Adipose tissue (tissue), 3 donors: Measurements from ENCODE around the gene ADSS1. TPM values are rescaled to one million over a fixed set of nuclear protein-coding genes. Genes with fewer than 3 reads are reported as not detected.

Experiments used
- H3K27ac ChIP-seq: one replicate; pipeline ENCODE4 v1.5.1; 2013; ENCODE audit warnings: low read depth, low read length
- WGBS, 3 donors: extraction: QIAGEN DNeasy Blood & Tissue Kit; methylation state at CpG; one replicate each; pipeline ENCODE4 v1.1.7; 2013; 5-methylcytosine and 5-hydroxymethylcytosine counted together
- polyA plus RNA-seq, 3 donors: library from polyadenylated mRNA; stranded (reverse); fragments of 200-250 nt; gene quantifications; one replicate each; pipeline ENCODE4 v1.2.3, GENCODE V29; 2013
- donor health status: healthy with polysubstance abuse.
- donor health status: Bipolar disorder and iron deficiency.
- donor health status: healthy.

ADSS1 gene
- polyA plus RNA-seq, 3 donors: 4.3 to 13.6 (median 12.6) TPM

- 84 to 89% (median 85%) methylated on average over 16 to 18 of the region's 18 CpGs for WGBS, 3 donors
- no peak overlapping the region for H3K27ac ChIP-seq
Observed at GRCh38 chr14:104709387-104710039, 14.5 kb upstream of the ADSS1 start.

- 90 to 92% (median 91%) methylated on average over 29 to 34 of the region's 34 CpGs for WGBS, 3 donors
- H3K27ac ChIP-seq: no peak overlapping the region
Observed at GRCh38 chr14:104710071-104710735, 13.8 kb upstream of the ADSS1 start.

GRCh38 chr14:104712881-104713734 is 10.9 kb upstream of the ADSS1 start:
- 84 to 92% (median 88%) methylated on average over 35 to 40 of the region's 40 CpGs for WGBS, 3 donors
- no peak overlapping the region for H3K27ac ChIP-seq

GRCh38 chr14:104714066-104714465 is 10.0 kb upstream of the ADSS1 start:
- 93 to 96% (median 94%) methylated on average over 16 of the region's 16 CpGs for WGBS, 3 donors
- no peak overlapping the region for H3K27ac ChIP-seq

GRCh38 chr14:104714681-104715080 is 9.3 kb upstream of the ADSS1 start:
- H3K27ac ChIP-seq: no peak overlapping the region
- 92 to 96% (median 93%) methylated on average over 29 to 31 of the region's 31 CpGs for WGBS, 3 donors

- H3K27ac ChIP-seq: no peak overlapping the region
- 83 to 90% (median 87%) methylated on average over 18 of the region's 18 CpGs for WGBS, 3 donors
Observed at GRCh38 chr14:104715416-104715815, 8.6 kb upstream of the ADSS1 start.

- no peak overlapping the region for H3K27ac ChIP-seq
- WGBS, 3 donors: 91 to 95% (median 92%) methylated on average over 12 of the region's 12 CpGs
Observed at GRCh38 chr14:104715871-104716270, 8.2 kb upstream of the ADSS1 start.

- 88 to 92% (median 91%) methylated on average over 17 to 22 of the region's 22 CpGs for WGBS, 3 donors
- H3K27ac ChIP-seq: no peak overlapping the region
Observed at GRCh38 chr14:104717137-104717536, 6.9 kb upstream of the ADSS1 start.

- 72 to 81% (median 80%) methylated on average over 20 of the region's 20 CpGs for WGBS, 3 donors
- no peak overlapping the region for H3K27ac ChIP-seq
Observed at GRCh38 chr14:104717646-104718045, 6.4 kb upstream of the ADSS1 start.

- H3K27ac ChIP-seq: no peak overlapping the region
- 86 to 91% (median 89%) methylated on average over 10 of the region's 10 CpGs for WGBS, 3 donors
Observed at GRCh38 chr14:104718147-104718546, 5.9 kb upstream of the ADSS1 start.

GRCh38 chr14:104718871-104719270 is 5.2 kb upstream of the ADSS1 start:
- 86 to 92% (median 87%) methylated on average over 11 of the region's 11 CpGs for WGBS, 3 donors

GRCh38 chr14:104719343-104719742 is 4.7 kb upstream of the ADSS1 start:
- WGBS, 3 donors: 92 to 96% (median 93%) methylated on average over 15 of the region's 15 CpGs
- no peak overlapping the region for H3K27ac ChIP-seq

More at GRCh38 chr14:104718871-104719270, 5.2 kb upstream of the ADSS1 start:
- no peak overlapping the region for H3K27ac ChIP-seq

GRCh38 chr14:104721505-104722431 is 2.3 kb upstream of the ADSS1 start:
- H3K27ac ChIP-seq: no peak overlapping the region
- WGBS, 3 donors: 83 to 84% (median 84%) methylated on average over 18 of the region's 18 CpGs

GRCh38 chr14:104722938-104723650 is 935 bp upstream of the ADSS1 start:
- no peak overlapping the region for H3K27ac ChIP-seq
- 40 to 47% (median 44%) methylated on average over 26 of the region's 26 CpGs for WGBS, 3 donors

- no peak overlapping the region for H3K27ac ChIP-seq
- WGBS, 3 donors: 2 to 8% (median 3%) methylated on average over 26 to 27 of the region's 27 CpGs
Observed at GRCh38 chr14:104724407-104724980, 465 bp downstream of the ADSS1 start.

- no peak overlapping the region for H3K27ac ChIP-seq
- 27 to 58% (median 34%) methylated on average over 17 to 24 of the region's 24 CpGs for WGBS, 3 donors
Observed at GRCh38 chr14:104724981-104725771, 1.1 kb downstream of the ADSS1 start.
